HuH-7.5 (cell line): ENCODE results near the gene TERT.
"Not testable (repeated sequence)": the region's sequence is repeated elsewhere in the genome, so short reads cannot be mapped to it uniquely, and the experiment has no call there.

Source experiments
- DNase-seq: peaks from one replicate; pipeline ENCODE4 v3.0.0; 2011; ENCODE audit warnings: low spot score

TERT gene

GRCh38 chr5:1294206-1294834, 548 bp downstream of the TERT start:
- no peak for DNase-seq

DNA sequence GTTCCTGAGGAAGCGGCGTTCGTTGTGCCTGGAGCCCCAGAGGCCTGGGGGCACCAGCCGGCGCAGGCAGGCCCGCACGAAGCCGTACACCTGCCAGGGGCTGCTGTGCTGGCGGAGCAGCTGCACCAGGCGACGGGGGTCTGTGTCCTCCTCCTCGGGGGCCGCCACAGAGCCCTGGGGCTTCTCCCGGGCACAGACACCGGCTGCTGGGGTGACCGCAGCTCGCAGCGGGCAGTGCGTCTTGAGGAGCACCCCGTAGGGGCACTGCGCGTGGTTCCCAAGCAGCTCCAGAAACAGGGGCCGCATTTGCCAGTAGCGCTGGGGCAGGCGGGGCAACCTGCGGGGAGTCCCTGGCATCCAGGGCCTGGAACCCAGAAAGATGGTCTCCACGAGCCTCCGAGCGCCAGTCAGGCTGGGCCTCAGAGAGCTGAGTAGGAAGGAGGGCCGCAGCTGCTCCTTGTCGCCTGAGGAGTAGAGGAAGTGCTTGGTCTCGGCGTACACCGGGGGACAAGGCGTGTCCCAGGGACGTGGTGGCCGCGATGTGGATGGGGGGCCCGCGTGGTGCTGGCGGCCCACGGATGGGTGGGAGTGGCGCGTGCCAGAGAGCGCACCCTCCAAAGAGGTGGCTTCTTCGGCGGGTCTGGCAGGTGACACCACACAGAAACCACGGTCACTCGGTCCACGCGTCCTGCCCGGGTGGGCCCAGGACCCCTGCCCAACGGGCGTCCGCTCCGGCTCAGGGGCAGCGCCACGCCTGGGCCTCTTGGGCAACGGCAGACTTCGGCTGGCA, 1.3 kb downstream of the TERT start:
- no peak for DNase-seq

- DNase-seq: no peak
Measured at GRCh38 chr5:1292846-1293415, 1.9 kb downstream of the TERT start.

- no peak for DNase-seq
Measured at GRCh38 chr5:1292139-1292538, 2.7 kb downstream of the TERT start.

DNA sequence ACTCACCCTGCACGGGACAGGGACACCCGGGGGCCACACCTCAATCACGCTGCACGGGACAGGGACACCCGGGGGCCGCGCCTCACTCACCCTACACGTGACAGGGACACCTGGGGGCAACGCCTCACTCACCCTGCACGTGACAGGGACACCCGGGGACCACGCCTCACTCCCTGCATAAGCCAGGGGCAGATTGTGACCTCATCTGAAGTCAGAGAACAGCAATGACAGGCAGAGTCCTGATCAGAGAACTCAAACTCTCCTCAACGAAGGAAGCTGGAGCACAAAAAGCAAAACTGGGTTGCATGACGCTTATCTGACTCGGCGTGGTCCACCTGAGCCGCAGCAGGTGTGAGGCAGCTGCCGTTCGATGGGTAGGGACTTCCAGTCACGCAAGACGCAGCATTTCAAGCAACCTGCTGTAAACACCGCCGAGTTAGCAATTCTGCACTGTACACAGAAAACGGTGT, 3.2 kb downstream of the TERT start:
- no peak for DNase-seq

- DNase-seq: not testable (repeated sequence)
Measured at GRCh38 chr5:1290956-1291355, 3.9 kb downstream of the TERT start.

DNA sequence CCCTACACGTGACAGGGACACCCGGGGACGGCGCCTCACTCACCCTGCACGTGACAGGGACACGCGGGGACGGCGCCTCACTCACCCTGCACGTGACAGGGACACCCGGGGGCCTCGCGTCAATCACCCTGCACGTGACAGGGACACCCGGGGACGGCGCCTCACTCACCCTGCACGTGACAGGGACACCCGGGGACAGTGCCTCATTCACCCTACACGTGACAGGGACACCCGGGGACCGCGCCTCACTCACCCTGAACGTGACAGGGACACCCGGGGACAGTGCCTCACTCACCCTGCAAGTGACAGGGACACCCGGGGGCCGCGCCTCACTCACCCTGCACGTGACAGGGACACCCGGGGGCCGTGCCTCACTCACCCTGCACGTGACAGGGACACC, 5.3 kb downstream of the TERT start:
- DNase-seq: not testable (repeated sequence)

GRCh38 chr5:1288439-1289335, 6.2 kb downstream of the TERT start:
- DNase-seq: no peak

GRCh38 chr5:1285883-1286291, 9.0 kb downstream of the TERT start:
- no peak for DNase-seq

- no peak for DNase-seq
Measured at GRCh38 chr5:1285141-1285540, 9.7 kb downstream of the TERT start.

DNA sequence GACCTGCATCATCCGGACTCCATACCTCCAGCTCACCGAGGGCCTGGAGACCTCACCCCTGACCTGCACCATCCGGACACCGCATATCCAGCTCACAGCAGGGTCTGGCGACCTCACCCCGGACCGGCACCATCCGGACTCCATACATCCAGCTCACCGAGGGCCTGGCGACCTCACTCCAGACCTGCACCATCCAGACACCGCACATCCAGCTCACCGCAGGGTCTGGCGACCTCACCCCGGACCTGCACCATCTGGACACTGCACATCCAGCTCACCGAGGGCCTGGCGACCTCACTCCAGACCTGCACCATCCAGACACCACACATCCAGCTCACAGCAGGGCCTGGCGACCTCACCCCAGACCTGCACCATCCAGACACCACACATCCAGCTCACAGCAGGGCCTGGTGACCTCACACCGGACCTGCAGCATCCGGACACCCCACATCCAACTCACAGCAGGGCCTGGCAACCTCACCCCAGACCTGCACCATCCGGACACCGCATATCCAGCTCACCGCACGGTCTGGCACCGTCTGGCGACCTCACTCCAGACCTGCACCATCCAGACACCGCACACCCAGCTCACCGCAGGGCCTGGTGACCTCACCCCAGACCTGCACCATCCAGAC, 10.4 kb downstream of the TERT start:
- DNase-seq: not testable (repeated sequence)

GRCh38 chr5:1283729-1284041, 11.2 kb downstream of the TERT start:
- not testable (repeated sequence) for DNase-seq

DNA sequence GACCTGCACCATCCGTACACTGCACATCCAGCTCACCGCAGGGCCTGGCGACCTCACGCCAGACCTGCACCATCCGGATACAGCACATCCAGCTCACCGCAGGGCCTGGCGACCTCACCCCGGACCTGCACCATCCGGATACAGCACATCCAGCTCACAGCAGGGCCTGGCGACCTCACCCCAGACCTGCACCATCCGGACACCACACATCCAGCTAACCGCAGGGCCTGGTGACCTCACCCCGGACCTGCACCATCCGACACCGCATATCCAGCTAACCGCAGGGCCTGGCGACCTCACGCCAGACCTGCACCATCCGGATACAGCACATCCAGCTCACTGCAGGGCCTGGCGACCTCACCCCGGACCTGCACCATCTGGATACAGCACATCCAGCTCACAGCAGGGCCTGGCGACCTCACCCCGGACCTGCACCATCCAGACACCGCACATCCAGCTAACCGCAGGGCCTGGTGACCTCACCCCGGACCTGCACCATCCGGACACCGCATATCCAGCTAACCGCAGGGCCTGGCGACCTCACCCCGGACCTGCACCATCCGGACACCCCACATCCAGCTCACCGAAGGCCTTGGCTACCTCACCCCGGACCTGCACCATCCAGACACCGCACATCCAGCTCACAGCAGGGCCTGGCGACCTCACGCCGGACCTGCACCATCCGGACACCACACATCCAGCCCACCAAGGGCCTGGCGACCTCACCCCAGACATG, 11.7 kb downstream of the TERT start:
- DNase-seq: not testable (repeated sequence)

- no peak for DNase-seq
Measured at GRCh38 chr5:1282131-1282992, 12.5 kb downstream of the TERT start.

- no peak for DNase-seq
Measured at GRCh38 chr5:1281038-1281882, 13.6 kb downstream of the TERT start.

DNA sequence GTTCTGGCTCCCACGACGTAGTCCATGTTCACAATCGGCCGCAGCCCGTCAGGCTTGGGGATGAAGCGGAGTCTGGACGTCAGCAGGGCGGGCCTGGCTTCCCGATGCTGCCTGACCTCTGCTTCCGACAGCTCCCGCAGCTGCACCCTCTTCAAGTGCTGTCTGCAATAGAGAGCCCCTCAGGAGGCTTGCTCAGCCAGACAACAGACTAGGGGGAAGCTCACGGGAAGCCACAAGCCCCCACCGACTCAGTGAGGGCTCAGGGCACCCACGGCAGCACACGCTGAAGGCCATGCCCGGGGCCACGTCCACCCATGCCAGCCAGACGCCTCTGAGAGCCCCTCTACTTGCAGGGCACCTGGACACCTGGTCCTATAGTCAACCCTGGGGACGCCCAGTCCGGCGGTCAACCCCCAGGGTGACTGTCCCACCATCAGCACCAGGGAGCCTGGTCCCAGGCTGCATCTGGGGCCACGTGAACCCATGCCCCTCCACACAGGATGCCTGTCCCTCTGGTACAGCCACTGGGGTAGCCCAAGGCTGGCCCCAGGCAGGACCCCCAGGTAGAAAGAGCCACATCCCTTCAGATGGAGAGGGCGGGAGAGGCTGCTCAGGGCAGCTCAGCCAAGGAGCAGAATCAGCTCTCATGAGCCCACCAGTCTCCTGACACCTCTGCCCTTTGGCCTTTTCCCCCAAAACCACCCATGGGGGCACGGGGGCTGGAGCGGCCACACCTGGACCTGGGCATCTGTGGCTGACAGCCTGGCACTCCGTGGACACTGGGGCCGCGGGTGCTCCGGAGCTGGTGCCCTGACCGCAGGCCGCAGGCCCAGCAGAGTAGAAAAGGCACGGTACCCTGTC, 14.5 kb downstream of the TERT start:
- DNase-seq: no peak

DNA sequence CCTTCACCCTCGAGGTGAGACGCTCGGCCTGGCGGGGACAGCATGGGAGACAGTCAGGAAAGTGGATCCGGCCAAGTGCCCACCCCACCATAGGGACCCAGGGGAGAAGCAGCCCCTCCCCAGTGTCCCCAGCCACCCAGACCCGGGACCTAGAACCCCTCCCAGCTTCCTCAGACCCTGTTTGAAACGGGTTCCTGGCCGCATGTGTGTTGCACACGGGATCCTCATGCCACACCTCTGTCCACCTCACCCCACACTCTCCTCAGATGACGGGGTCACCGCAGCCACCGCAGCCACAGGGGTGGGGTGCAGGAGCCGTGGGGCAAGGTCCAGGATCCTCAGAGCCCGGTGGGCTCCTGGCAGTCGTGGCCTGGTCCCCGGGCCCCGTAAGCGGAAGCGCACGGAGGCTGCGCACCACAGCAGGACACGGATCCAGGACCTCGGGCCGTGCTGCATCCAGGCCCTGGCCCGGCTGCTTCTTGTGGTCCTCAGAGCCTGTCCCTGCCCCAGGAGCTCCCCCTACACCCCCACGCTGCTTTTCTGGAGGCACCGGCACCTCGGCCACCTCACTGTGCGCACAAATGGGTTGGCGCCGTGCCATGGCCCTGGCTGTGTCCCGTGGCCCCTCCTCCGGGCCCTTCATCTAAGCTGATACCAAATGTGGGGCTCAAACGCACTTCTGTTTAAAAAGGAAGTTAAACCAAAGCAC, 15.3 kb downstream of the TERT start:
- DNase-seq: no peak
